ENCODE measurements around the gene DISP3.

DNA sequence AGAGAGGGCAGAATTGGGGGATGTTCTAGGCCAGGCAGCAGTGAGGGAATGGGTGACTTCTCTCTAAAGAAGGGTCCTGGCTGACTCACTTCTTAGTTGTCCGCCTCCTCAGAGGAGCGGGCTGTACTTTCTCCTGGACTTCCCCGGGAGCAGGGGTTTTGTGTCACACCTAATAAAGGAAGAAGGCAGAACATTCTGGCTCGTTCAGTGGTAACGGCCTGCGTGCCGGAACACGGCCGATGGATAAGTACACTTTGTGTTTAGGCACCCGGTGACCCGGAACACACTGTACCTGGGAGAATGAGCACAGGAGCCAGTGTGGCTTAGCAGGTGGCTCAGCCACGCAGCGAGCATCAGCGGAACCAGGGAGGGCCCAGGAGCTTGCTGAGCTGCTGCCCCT lies 90.6 kb downstream of the DISP3 start:
- TF ChIP-seq, protein P1, sequence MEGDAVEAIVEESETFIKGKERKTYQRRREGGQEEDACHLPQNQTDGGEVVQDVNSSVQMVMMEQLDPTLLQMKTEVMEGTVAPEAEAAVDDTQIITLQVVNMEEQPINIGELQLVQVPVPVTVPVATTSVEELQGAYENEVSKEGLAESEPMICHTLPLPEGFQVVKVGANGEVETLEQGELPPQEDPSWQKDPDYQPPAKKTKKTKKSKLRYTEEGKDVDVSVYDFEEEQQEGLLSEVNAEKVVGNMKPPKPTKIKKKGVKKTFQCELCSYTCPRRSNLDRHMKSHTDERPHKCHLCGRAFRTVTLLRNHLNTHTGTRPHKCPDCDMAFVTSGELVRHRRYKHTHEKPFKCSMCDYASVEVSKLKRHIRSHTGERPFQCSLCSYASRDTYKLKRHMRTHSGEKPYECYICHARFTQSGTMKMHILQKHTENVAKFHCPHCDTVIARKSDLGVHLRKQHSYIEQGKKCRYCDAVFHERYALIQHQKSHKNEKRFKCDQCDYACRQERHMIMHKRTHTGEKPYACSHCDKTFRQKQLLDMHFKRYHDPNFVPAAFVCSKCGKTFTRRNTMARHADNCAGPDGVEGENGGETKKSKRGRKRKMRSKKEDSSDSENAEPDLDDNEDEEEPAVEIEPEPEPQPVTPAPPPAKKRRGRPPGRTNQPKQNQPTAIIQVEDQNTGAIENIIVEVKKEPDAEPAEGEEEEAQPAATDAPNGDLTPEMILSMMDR (IDR thresholded peaks at IDR 0.05) = no peak
- TF ChIP-seq POLR2A (IDR thresholded peaks at IDR 0.05) (no peak), POLR2AphosphoS5 (IDR thresholded peaks at IDR 0.05) (no peak), EP300 (IDR thresholded peaks at IDR 0.05) (no peak)
